HCT116 (cell line): Measurements from ENCODE around the gene PCP4. TPM values are rescaled to one million over a fixed set of nuclear protein-coding genes. Genes with fewer than 3 reads are reported as not detected.

Experiments
- ATAC-seq: fragments of 200-7000 bp; cut with Tn5 transposase; 2 replicates; pipeline ENCODE4 v1.9.1; 2020; ENCODE audit warnings: mild to moderate bottlenecking, moderate library complexity
- BruUV-seq: library from RNA; stranded (reverse); fragments of 400-500 nt; replicated peaks from 2 replicates; lab custom pipeline; 2021; lab: Mats Ljungman, UMichigan
- CTCF ChIA-PET: fragments of 300-600 bp; sonication (Branson Sonifier 250); formaldehyde crosslinking; loops from one replicate; lab custom pipeline; 2021; ENCODE audit warnings: antibody characterized with exemption; lab: Charles Lee
- POLR2A ChIA-PET: fragments of 300-600, 350-600 bp; sonication (Branson Sonifier 250); formaldehyde crosslinking; loops from one replicate; lab custom pipeline; 2021; ENCODE audit warnings: antibody characterized with exemption; lab: Charles Lee
- RAD21 ChIA-PET, 2 experiments: fragments of 300-600 bp; sonication (Branson Sonifier 250); formaldehyde crosslinking; loops; one replicate each; lab custom pipeline; 2023; ENCODE audit warnings: low total read pairs in 2 of 2; ENCODE audit not compliant: uncharacterized antibody in 2 of 2, unreplicated experiment in 2 of 2, low non-redundant PET in 1 of 2; lab: Charles Lee
- DNase-seq: peaks from one replicate; pipeline ENCODE4 v3.0.0-alpha.2; 2010; ENCODE audit warnings: low read depth, low spot score
- H2AFZ ChIP-seq: fragments of 200-600 bp; shearing (Covaris generic), sonication (generic); 2 replicates; pipeline ENCODE4 v1.6.1; 2017; ENCODE audit warnings: low read depth, mixed run types, mixed read lengths, antibody characterized with exemption, low read length; ENCODE audit not compliant: poor library complexity, severe bottlenecking
- H3K27ac ChIP-seq: 2 replicates; pipeline ENCODE4 v1.5.1; 2012; ENCODE audit warnings: low read depth, low read length
- H3K27me3 ChIP-seq: fragments of 200-600 bp; sonication (generic); 2 replicates; pipeline ENCODE4 v1.6.1; 2016; ENCODE audit warnings: mixed run types, low read length, mixed read lengths; ENCODE audit not compliant: insufficient read depth
- H3K36me3 ChIP-seq, 2 experiments: fragments of 200-500 bp in 1 of 2; fragments of 200-600 bp in 1 of 2; sonication (Bioruptor generic) in 1 of 2; sonication (generic) in 1 of 2; 2 replicates each; pipeline versions ENCODE4 v1.5.1 to v1.6.1; 2014 to 2016; ENCODE audit warnings: low read length in 2 of 2, inconsistent platforms in 1 of 2, mixed read lengths in 1 of 2, mixed run types in 1 of 2; ENCODE audit not compliant: insufficient read depth in 2 of 2, control insufficient read depth in 1 of 2
- H3K4me1 ChIP-seq, 2 experiments: fragments of 200-600 bp in 1 of 2; sonication (generic) in 1 of 2; 2 replicates each; pipeline versions ENCODE4 v1.5.1 to v1.6.1; 2012 to 2017; ENCODE audit warnings: low read length in 2 of 2, inconsistent platforms in 1 of 2, mild to moderate bottlenecking in 1 of 2, mixed read lengths in 1 of 2, mixed run types in 1 of 2, moderate library complexity in 1 of 2; ENCODE audit not compliant: insufficient read depth in 2 of 2, control insufficient read depth in 1 of 2
- H3K4me2 ChIP-seq: fragments of 200-600 bp; sonication (generic); 2 replicates; pipeline ENCODE4 v1.6.1; 2017; ENCODE audit warnings: mixed run types, low read length, mixed read lengths
- H3K4me3 ChIP-seq, 2 experiments: fragments of 200-600 bp in 1 of 2; sonication (generic) in 1 of 2; replicated peaks in 1 of 2; 2 replicates each; pipeline ENCODE4 v1.5.1; 2011 to 2016; ENCODE audit warnings: low read length in 2 of 2, control low read depth in 1 of 2, low read depth in 1 of 2, mild to moderate bottlenecking in 1 of 2, mixed read lengths in 1 of 2, mixed run types in 1 of 2
- H3K79me2 ChIP-seq: fragments of 200-600 bp; sonication (generic); 2 replicates; pipeline ENCODE4 v1.6.1; 2017; ENCODE audit warnings: mild to moderate bottlenecking, mixed run types, low read length, moderate library complexity, mixed read lengths; ENCODE audit not compliant: insufficient read depth
- H3K9ac ChIP-seq: fragments of 200-600 bp; sonication (generic); 2 replicates; pipeline ENCODE4 v1.6.1; 2016; ENCODE audit warnings: low read length, mixed read lengths
- H3K9me2 ChIP-seq: fragments of 200-600 bp; sonication (generic), shearing (Covaris generic); 2 replicates; pipeline ENCODE4 v1.6.1; 2017; ENCODE audit warnings: mixed run types, mild to moderate bottlenecking, moderate library complexity; ENCODE audit not compliant: insufficient read depth
- H3K9me3 ChIP-seq, 2 experiments: fragments of 200-500 bp in 1 of 2; fragments of 200-600 bp in 1 of 2; sonication (Bioruptor generic) in 1 of 2; sonication (generic) in 1 of 2; 2 replicates each; pipeline ENCODE4 v1.6.1; 2014 to 2017; ENCODE audit warnings: low read length in 2 of 2, mixed read lengths in 2 of 2, inconsistent platforms in 1 of 2, low read depth in 1 of 2, mild to moderate bottlenecking in 1 of 2, mixed run types in 1 of 2, moderate library complexity in 1 of 2; ENCODE audit not compliant: control insufficient read depth in 1 of 2, insufficient read depth in 1 of 2
- H4K20me1 ChIP-seq: fragments of 200-600 bp; sonication (generic), shearing (Covaris generic); 2 replicates; pipeline ENCODE4 v1.6.1; 2017; ENCODE audit warnings: mixed run types, mild to moderate bottlenecking, moderate library complexity; ENCODE audit not compliant: insufficient read depth
- CEBPB ChIP-seq: IDR thresholded peaks from 2 replicates; pipeline ENCODE4 v1.6.1; 2012; ENCODE audit warnings: low read depth
- EGR1 ChIP-seq: IDR thresholded peaks from 2 replicates; pipeline ENCODE4 v1.6.1; 2012; ENCODE audit warnings: low read depth
- RAD21 ChIP-seq: IDR thresholded peaks from 2 replicates; pipeline ENCODE4 v1.6.1; 2012; ENCODE audit warnings: low read depth, mild to moderate bottlenecking
- SP1 ChIP-seq: IDR thresholded peaks from 2 replicates; pipeline ENCODE4 v1.6.1; 2012; ENCODE audit warnings: low read depth
- SRF ChIP-seq: IDR thresholded peaks from 2 replicates; pipeline ENCODE4 v1.6.1; 2012; ENCODE audit warnings: low read depth
- YY1 ChIP-seq: IDR thresholded peaks from 2 replicates; pipeline ENCODE4 v1.6.1; 2011; ENCODE audit warnings: low read length, low read depth, moderate library complexity, mild to moderate bottlenecking; ENCODE audit not compliant: insufficient replicate concordance; ENCODE audit errors: extremely low read depth
- intact Hi-C: fragments of 100-400 bp; cut with micrococcal nuclease; formaldehyde crosslinking; loops from 2 replicates; pipeline ENCODE4 v1.10.0; 2022
- total RNA-seq: library from RNA; stranded (reverse); gene quantifications from one replicate; pipeline ENCODE4 v1.2.1, GENCODE V29; 2021; ENCODE audit not compliant: unreplicated experiment
- TF ChIP-seq, protein P1 (sequence below), 3 experiments: fragments of 200-600 bp in 1 of 3; sonication (generic) in 1 of 3; IDR thresholded peaks in 2 of 3; conservative IDR thresholded peaks in 1 of 3; 2 replicates each; pipeline ENCODE4 v1.5.1; 2012 to 2017; ENCODE audit warnings: low read depth in 2 of 3, low read length in 2 of 3, antibody characterized with exemption in 1 of 3, borderline replicate concordance in 1 of 3, control low read depth in 1 of 3, mild to moderate bottlenecking in 1 of 3, mixed read lengths in 1 of 3, mixed run types in 1 of 3, moderate library complexity in 1 of 3; ENCODE audit not compliant: insufficient read depth in 1 of 3
- TF ChIP-seq, protein P2 (sequence below): IDR thresholded peaks from 2 replicates; pipeline ENCODE4 v1.6.1; 2011; ENCODE audit warnings: mild to moderate bottlenecking, low read length, moderate library complexity; ENCODE audit not compliant: insufficient replicate concordance; ENCODE audit errors: extremely low read depth
- TF ChIP-seq, protein P3 (sequence below): IDR thresholded peaks from 2 replicates; pipeline ENCODE4 v1.6.1; 2012; ENCODE audit warnings: low read depth

PCP4 gene
- total RNA-seq, 1 experiment from 2014 or later = not detected

DNA sequence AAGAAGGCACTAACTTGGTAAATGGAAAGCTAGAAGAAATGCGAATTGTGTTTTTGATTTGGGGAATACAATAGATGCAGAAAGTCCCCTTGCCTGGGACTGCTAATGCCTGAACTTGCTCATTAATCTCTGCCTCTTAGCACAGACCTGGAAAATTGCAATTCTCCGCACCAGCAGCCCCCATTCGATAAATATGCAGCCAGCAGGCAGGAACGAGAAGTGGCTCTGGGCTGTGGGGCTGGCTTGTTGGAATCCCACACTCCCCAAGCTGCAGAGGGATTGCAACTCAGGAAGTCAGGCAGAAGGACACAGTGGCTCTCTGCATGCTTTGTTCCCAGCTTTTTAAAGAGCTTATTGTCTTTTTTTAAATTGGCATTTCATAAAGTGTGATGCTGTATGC, 51.3 kb downstream of the PCP4 start:
- ATAC-seq (no peak), DNase-seq (no peak)
- no peaks in the 10 kb centered on the region for H3K27me3 ChIP-seq
- CTCF ChIA-PET = no interaction called here
- peaks cover 0 to 5% of the 10 kb centered on the region in 2 experiments; a peak in 2 of 4 replicates for H3K9me3 ChIP-seq
- intact Hi-C loops = no loop called here
- no peak overlapping the region for H3K9ac ChIP-seq
- H3K4me1 ChIP-seq = no peaks in the 10 kb centered on the region
- H3K79me2 ChIP-seq = no peaks in the 10 kb centered on the region
- POLR2A ChIA-PET = no interaction called here
- no peaks in the 10 kb centered on the region for H4K20me1 ChIP-seq
- H3K36me3 ChIP-seq = no peaks in the 10 kb centered on the region
- no peak overlapping the region for H3K4me3 ChIP-seq
- RAD21 ChIA-PET = no interaction called here
- no peaks in the 10 kb centered on the region for H3K9me2 ChIP-seq
- no peak overlapping the region for H3K27ac ChIP-seq
- no peak overlapping the region for H3K4me2 ChIP-seq
- H2AFZ ChIP-seq = no peak overlapping the region
- TF ChIP-seq, protein P1, sequence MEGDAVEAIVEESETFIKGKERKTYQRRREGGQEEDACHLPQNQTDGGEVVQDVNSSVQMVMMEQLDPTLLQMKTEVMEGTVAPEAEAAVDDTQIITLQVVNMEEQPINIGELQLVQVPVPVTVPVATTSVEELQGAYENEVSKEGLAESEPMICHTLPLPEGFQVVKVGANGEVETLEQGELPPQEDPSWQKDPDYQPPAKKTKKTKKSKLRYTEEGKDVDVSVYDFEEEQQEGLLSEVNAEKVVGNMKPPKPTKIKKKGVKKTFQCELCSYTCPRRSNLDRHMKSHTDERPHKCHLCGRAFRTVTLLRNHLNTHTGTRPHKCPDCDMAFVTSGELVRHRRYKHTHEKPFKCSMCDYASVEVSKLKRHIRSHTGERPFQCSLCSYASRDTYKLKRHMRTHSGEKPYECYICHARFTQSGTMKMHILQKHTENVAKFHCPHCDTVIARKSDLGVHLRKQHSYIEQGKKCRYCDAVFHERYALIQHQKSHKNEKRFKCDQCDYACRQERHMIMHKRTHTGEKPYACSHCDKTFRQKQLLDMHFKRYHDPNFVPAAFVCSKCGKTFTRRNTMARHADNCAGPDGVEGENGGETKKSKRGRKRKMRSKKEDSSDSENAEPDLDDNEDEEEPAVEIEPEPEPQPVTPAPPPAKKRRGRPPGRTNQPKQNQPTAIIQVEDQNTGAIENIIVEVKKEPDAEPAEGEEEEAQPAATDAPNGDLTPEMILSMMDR (IDR thresholded peaks at IDR 0.05 in 2 of 3, conservative IDR thresholded peaks at IDR 0.05 in 1 of 3; ENCODE audit: borderline replicate concordance in 1 of 3, insufficient read depth in 1 of 3, low read depth in 2 of 3, low read length in 2 of 3) = no peak
- TF ChIP-seq, protein P2, sequence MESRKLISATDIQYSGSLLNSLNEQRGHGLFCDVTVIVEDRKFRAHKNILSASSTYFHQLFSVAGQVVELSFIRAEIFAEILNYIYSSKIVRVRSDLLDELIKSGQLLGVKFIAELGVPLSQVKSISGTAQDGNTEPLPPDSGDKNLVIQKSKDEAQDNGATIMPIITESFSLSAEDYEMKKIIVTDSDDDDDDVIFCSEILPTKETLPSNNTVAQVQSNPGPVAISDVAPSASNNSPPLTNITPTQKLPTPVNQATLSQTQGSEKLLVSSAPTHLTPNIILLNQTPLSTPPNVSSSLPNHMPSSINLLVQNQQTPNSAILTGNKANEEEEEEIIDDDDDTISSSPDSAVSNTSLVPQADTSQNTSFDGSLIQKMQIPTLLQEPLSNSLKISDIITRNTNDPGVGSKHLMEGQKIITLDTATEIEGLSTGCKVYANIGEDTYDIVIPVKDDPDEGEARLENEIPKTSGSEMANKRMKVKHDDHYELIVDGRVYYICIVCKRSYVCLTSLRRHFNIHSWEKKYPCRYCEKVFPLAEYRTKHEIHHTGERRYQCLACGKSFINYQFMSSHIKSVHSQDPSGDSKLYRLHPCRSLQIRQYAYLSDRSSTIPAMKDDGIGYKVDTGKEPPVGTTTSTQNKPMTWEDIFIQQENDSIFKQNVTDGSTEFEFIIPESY = no peak
- TF ChIP-seq EGR1 (no peak), YY1 (no peak), RAD21 (no peak), SRF (no peak), SP1 (no peak), CEBPB (no peak)
- TF ChIP-seq, protein P3, sequence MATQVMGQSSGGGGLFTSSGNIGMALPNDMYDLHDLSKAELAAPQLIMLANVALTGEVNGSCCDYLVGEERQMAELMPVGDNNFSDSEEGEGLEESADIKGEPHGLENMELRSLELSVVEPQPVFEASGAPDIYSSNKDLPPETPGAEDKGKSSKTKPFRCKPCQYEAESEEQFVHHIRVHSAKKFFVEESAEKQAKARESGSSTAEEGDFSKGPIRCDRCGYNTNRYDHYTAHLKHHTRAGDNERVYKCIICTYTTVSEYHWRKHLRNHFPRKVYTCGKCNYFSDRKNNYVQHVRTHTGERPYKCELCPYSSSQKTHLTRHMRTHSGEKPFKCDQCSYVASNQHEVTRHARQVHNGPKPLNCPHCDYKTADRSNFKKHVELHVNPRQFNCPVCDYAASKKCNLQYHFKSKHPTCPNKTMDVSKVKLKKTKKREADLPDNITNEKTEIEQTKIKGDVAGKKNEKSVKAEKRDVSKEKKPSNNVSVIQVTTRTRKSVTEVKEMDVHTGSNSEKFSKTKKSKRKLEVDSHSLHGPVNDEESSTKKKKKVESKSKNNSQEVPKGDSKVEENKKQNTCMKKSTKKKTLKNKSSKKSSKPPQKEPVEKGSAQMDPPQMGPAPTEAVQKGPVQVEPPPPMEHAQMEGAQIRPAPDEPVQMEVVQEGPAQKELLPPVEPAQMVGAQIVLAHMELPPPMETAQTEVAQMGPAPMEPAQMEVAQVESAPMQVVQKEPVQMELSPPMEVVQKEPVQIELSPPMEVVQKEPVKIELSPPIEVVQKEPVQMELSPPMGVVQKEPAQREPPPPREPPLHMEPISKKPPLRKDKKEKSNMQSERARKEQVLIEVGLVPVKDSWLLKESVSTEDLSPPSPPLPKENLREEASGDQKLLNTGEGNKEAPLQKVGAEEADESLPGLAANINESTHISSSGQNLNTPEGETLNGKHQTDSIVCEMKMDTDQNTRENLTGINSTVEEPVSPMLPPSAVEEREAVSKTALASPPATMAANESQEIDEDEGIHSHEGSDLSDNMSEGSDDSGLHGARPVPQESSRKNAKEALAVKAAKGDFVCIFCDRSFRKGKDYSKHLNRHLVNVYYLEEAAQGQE = no peak
- no TSS peak for BruUV-seq
